Measurements from ENCODE around the gene FLVCR1.
A peak's percentile ranks its signal among the peaks of the same experiment; 100 is the strongest.
"Not testable (repeated sequence)": the region's sequence is repeated elsewhere in the genome, so short reads cannot be mapped to it uniquely, and the experiment has no call there.

FLVCR1 gene

DNA sequence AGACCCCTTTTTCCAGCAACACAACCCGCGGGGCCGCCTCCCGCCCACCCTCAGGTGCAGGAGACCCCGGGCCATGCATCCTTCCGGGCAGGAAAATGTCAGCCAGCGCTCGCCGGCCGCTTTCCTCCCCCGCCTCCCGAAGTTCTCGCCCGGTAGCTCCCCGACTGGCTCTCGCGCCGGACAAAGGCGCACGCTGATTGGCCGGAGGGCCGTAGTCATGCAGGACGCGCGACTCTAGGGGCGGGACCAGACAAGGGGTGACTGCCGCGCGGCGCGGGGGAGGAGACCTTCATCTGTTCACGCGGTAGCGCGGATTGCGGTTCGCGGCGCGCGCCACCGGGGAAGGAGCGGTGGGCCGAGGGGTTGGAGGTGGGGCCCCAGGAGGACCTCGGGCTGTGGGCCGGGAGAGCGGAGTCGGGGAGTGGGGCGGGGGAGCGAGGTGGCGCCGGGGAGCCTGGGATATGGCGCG, at the start of gene FLVCR1:
FLVCR1 (plus strand) TSS at position 284 of the 469 bp plus-strand sequence; CDS start at position 462, 178 bp downstream.
- peak; percentile 95 for DNase-seq

DNA sequence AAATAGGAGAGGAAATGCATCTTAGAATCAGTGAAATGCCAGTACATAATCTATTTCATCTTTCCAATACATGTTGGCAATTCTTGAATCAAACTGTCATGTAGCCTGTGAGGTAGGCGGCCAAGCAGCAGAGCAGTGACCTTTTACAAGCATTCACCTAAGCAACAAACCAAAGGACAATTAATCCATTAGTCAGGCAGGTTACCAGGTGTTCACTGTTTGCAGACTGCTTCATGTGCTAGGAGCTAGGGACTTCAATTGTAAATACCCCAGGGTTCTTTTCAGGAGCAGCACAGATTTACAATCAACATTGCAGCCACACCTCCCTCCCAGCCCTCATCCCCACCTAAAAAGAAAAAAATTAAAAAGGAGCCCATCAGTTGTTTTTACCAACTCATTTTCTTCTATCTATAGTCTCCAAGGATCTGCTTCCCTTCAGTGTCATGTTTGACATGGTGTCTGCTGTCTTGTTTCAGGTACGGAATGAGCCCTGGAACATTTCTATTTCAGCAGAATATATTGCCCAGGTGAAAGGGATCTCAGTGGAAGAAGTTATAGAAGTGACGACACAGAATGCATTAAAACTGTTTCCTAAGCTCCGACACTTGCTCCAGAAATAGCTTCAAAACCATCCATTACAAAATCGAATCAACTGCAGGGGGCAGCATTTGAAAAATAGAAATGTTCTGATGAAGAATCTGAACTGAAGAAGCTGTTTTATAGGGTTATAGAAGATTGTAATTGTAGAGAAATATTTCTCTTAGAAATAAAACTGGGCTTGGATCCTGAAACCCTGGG, 43.3 kb upstream of the FLVCR1 start:
- DNase-seq: peak; percentile 5

DNA sequence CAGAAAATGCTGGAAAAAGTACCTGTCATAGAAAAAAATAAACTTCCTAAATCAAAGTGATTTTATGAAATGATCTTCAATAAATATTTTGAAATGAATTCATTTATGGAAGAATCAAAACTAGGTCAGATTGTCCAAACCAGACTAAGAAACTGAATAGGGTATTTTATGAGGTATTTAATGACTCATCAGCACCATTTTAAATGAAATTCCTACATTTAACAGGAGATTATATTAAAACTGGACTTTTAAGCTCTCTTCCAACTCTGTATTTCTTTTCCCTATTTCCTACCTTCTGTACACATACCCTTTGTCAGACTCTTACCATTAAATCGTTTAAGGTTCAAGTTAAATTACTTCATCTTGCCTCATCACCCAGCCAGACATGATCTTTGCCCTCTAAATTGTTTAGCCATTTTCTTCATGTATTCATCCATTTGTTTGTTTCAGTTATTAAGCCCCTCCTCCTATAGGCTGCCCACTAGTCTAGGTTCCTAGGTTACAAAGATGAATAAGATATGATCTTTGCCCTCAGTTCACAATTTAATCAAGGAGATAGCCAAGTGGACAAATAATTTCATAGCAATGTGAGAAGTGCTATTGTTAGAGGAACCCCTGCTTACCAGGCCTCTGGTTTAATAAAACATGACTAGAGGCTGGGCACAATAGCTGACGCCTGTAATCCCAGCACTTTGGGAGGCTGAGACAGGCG, 41.4 kb upstream of the FLVCR1 start:
- no peak for DNase-seq

DNA sequence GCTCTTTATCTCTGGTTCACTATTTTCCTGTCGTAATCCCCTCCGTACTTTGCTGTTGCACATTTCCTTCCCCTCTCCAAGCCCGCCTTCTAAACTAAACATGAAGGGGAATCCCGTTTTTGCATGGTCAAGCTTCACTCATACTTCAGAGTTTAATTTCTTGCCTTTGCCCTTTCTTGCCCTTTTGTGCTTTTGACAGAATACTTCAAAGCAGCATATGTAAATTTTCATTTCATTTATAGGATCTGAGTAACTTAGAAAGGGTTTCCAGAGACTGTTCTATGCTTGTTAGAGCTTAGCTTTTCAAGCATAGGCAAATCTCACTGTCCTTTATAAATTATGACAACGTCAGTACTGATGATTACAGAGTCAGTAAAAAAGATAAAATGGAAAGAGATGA, 38.3 kb upstream of the FLVCR1 start:
- no peak for DNase-seq

DNA sequence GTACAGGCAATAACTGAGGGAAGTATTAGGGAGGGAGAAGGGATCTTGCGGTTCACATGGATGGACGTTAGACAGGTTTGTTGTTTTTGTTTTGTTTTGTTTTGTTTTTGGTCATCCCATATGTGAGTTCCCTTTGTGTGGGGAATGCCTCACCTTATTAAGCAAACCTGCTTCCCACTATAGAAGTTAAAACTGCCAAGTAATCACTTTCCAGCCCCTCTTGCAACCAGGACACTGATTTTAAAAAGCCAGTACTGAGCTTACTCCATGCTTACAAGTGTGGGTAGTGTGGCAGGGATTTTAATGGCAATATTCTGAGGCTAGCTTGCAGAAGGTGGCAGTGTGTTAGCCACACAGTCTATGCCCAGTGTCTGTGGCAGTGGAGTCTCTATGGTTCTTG, 37.1 kb upstream of the FLVCR1 start:
- no peak for DNase-seq

DNA sequence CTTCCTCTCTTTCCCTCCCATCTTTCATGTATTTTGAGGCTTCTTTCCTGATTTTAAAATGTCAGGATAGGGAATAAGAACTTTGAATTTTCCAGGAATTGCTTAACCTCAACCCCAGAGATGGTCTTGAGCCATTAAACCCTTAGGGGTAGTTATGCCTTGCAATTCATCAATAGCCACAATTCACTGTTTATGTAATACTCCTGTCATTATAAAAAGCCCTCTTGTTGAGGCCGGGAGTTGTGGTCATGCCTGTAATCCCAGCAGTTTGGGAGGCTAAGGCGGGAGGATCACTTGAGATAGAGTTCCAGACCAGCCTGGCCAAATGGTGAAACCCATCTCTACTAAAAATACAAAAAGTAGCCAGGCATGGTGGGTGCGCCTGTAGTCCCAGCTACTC, 35.1 kb upstream of the FLVCR1 start:
- no peak for DNase-seq

DNA sequence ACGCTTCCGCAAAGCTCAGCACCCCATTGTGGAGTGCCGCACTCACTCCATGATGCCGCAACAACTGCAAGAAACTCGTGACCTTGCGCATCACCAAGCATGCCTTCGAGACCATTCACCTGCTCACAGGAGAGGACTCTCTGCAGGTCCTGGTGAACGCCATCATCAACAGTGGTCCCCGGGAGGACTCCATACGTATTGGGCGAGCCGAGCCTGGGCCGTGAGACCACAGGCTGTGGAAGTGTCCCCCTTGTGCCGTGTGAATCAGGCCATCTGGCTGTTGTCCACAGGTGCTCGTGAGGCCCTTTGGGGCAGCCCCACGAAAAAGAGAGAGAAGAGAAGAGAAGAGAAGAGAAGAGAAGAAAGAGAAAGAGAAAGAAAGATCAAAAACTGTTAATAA, 33.9 kb upstream of the FLVCR1 start:
- DNase-seq: no peak

DNA sequence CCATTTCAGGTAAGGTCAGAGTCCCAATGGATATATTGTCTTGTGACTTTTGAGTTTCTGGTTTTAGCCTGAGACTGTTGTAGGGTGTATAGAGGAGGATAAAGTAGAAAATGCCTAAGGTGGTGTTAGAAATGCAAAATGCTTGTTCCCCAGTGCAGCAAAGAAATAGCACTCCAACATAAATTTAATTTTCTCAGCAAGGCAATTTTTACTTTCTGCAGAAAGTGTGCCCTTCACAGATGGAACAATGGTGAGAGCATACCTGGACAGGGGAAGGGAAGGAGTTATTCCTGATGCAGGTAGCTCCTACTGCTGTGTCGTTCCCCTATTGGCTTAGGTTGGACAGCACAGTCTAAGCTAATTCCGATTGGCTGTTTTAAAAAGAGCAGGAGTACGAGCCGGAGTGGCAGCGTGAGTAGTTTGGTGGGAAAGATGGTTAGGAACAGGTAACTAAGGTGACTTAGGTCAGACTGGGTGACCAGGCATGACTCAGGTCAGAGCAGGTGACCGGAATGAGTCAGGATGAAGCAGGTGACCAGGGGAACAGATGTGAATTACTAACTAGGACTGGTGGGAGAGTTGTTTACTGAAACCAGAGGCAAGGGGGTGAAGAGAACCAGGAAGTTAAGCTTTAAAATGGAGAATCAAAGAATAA, 32.1 kb upstream of the FLVCR1 start:
- no peak for DNase-seq

DNA sequence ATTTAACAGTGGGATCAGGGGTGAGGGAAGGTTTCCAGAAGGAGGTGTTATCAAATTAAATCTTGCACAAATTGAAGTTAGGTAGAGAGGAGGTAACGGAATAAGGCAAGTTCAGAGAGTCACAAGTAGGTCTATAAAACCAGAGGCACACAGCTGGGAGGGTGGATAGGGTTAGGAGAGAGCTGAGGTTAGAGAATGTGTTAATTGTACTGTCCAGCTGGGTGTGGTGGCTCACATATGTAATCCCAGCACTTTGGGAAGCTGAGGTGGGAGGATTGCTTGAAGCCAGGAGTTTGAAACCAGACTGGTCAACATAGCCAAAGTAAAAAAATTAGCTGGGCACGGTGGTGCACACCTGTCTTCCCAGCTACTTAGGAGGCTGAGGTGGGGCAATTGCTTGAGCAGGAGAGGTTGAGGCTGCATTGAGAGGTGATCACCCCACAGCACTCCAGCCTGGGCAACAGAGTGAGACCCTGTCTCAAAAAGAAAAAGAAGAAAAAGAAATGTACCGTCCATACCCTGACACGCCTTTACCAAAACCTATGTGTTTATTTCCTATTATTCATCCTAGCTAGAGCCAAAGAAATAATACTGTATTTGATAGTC, 30.8 kb upstream of the FLVCR1 start:
- DNase-seq: no peak

DNA sequence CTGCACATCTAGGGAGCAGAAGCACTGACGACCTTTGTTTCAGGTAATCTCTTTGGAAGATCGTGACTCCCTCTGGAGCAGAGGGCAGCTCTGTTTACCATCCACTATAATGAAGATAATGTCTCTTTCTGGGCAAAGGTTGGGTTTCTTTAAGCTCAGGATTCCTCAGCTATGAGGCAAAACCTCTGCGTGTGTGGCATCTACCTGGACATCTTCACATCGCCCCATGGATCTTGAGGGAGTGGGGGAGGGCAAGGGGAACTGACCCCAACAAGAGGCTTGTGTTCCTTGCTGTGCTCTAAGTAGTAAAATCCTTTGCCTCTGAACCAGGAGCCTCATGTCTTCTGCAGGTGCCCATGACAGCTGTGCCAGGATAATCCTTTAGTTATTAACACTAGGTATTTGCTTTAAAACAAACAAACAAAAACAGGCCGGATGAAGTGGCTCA, 30.2 kb upstream of the FLVCR1 start:
- no peak for DNase-seq

DNA sequence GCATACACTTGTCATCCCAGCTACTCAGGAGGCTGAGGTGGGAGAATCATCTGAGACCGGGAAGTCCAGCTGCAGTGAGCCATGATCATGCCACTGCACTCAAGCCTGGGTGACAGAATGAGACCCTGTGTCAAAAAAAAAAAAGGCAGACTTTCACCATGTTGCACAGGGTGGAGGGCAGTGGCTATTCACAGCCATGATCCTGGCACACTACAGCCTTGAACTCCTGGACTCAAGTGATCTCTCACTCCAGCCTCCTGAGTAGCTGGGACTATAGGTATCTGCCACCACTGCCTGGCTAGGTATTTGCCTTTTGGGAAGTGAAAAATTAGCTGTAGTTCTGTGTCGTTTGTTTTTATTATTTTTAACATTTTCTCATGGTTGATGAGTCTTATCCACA, 29.7 kb upstream of the FLVCR1 start:
- DNase-seq: no peak

DNA sequence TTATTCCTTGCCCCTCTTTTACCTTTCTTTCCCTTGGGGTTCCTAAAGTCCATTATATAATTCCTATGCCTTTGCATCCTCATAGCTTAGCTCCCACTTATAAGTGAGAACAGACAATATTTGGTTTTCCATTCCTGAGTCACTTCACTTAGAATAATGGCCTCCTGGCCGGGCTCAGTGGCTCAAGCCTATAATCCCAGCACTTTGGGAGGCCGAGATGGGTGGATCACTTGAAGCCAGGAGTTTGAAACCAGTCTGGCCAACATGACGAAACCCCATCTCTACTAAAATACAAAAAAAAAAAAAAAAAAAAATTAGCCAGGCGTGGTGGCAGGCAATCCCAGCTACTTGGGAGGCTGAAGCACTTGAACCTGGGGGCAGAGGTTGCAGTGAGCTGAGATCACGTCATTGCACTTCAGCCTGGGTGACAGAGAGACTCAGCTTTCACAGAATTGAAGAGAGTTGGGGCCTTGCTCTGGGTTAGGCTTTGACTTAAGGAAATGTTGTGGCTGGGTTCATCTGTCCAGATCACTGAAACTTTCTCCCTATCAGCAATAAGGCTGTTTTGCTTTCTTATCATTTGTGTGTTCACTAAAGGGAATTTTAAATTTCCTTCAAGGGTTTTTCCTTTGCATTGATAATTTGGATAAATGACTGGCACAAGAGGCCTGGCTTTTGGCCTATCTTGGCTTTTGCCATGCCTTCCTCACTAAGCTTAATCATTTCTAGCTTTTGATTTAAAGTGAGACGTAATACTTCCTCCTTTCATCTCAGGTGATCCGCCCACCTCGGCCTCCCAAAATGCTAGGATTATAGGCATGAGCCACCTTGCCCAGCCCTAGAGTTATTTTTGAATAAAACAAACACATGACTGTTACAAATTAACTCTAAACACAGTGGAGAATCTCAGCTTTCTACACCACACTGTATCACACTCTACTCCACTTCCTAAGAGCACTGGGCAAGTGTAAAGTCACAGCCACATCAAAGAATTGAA, 24.6 kb upstream of the FLVCR1 start:
- DNase-seq: not testable (repeated sequence)

DNA sequence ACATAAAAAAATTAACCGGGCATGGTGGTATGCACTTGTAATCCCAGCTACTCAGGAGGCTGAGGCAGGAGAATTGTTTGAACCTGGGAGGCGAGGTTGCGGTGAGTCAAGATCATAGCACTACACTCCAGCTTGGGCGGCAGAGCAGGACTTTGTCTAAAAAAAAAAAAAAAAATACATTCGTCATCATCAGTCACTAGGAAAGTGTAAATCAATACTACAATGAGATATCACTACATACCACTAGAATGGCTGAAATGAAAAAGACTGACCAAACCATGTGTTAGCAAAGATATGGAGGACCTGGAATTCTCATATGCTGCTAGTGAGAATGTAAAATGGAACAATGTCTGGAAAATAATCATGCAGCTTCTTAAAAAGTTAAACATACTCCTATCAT, 19.9 kb upstream of the FLVCR1 start:
- DNase-seq: no peak

DNA sequence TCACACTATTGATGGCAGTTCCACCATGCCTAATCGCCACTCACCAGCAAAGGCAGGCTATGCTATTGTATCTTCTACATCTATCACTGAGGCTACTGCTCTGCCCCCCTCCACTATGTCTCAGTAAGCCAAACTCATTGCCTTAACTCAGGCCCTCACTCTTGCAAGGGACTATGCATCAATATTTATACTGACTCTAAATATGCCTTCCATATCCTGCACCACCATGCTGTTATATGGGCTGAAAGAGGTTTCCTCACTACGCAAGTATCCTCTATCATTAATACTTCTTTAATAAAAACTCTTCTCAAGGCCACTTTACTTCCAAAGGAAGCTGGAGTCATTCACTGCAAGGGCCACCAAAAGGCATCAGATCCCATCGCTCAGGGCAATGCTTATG, 13.6 kb upstream of the FLVCR1 start:
- DNase-seq: not testable (repeated sequence)

DNA sequence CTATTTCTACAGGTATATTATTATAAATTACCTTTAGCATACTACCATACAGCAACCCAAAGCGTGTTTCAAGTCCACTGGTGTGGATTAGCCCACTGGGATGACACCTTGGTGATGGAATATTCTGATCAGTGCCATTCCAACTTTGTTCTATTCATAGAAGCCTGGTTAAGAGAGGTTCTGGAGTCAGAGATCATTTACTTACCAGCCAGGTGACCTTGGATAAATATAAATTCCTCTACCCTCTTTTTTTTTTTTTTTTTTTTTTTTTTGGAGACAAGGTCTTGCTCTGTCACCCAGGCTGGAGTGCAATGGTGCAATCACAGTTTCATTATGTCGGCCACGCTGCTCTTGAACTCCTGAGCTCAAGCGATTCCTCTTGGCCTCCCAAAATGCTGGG, 10.5 kb upstream of the FLVCR1 start, which contains the start of gene SPATA45:
SPATA45 (minus strand) TSS at position 101 of the 400 bp plus-strand sequence. CDS start 11,500 bp downstream, outside the sequence.
- DNase-seq: no peak

DNA sequence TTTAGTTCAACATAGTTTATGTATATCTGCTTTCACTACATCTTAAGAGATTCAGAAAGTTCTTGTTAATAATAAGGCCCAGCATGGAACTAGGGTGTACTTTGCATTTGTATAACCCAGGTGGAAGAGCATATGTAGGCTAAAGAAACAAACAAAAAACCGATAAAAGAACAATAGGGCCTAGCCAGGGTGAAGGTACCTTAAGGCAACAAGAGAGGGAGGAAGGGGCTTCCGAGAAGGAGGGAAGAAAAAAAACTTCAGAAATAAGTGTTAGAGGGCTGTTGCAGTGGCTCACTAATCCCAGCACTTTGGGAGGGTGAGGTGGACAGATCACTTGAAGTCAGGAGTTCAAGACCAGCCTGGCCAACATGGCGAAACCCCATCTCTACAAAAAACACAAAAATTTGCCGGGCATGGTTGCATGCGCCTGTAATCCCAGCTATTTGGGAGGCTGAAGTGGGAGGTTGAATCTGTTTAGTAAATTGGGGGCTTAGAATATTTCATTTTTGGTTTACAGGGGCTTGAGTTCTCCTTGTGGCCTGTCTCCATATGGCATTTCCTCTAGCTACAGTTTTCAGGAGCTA, 5.9 kb upstream of the FLVCR1 start:
- no peak for DNase-seq

DNA sequence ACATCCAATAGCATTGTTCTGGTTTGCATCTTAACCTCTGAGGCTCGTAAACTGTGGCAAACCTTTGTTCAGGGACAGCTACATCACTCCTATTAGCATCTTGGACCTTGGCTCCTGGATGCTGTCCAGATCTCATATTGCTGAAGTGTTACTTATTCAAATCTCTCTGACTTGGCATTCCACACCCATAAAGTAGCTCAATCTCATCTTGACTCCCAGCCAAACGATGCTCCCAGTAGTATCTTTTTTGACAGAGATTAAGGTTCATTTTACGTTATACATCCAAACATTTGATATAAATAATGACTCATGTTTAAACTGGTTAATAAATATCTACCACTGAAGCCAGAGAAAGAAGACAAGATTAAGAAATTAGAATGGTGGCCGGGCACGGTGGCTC, 4.4 kb upstream of the FLVCR1 start:
- no peak for DNase-seq

DNA sequence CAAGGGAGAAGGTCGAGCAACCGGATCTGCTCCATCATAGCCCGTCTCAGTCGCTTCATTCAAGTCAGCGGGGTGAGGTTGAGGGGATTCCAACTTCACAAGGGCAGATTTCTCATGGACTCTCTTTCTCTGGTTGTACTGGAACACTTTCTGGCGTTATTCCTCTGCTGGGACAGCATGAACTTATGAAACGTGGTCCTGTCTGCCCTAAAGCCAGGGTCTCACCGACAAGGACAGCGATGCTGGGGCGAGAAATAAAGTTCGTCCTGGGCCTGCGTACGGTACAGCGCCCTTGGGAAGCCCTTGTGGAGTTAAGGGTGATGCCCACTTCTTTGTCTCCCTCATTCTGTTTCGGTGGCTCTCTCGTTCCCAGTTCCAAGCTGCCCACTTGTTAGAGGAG, 1.3 kb upstream of the FLVCR1 start:
- no peak for DNase-seq

DNA sequence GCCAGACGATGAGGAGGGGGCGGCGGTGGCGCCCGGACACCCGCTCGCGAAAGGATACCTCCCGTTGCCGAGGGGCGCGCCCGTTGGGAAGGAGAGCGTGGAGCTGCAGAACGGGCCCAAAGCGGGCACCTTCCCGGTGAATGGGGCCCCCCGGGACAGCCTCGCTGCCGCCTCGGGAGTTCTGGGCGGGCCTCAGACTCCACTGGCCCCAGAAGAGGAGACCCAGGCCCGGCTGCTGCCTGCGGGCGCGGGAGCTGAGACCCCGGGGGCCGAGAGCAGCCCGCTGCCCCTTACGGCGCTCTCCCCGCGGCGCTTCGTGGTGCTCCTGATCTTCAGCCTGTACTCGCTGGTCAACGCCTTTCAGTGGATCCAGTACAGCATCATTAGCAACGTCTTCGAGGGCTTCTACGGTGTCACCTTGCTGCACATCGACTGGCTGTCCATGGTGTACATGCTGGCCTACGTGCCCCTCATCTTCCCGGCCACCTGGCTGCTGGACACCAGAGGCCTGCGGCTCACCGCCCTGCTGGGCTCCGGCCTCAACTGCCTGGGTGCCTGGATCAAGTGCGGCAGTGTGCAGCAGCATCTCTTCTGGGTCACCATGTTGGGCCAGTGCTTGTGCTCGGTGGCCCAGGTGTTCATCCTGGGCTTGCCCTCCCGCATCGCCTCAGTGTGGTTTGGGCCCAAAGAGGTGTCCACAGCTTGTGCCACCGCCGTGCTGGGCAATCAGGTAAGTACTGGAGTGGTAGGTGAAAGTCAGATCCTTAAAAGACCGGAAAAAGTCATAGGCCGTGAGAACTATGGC, 588 bp downstream of the FLVCR1 start:
- peak; percentile 11 for DNase-seq
